EH (cell line): ENCODE results near the gene KCNJ16.

ENCODE experiments used
- DNase-seq: peaks from one replicate; pipeline ENCODE4 v3.0.0-alpha.2; 2015; ENCODE audit warnings: low read depth

KCNJ16 gene

GRCh38 chr17:70098030-70098429 lies 23.0 kb downstream of the KCNJ16 start:
- no peak for DNase-seq

- DNase-seq, result no peak
These were observed 24.3 kb downstream of the KCNJ16 start for GRCh38 chr17:70099294-70099693.

- DNase-seq, result no peak
These were observed 24.9 kb downstream of the KCNJ16 start for GRCh38 chr17:70099884-70100283.

GRCh38 chr17:70100983-70101382 lies 26.0 kb downstream of the KCNJ16 start:
- DNase-seq, result peak; percentile 20

GRCh38 chr17:70102531-70102930 lies 27.5 kb downstream of the KCNJ16 start:
- DNase-seq, result no peak

- no peak for DNase-seq
These were observed 29.9 kb downstream of the KCNJ16 start for GRCh38 chr17:70104791-70105523.

- DNase-seq, result no peak
These were observed 30.6 kb downstream of the KCNJ16 start for GRCh38 chr17:70105641-70106040.

- no peak for DNase-seq
These were observed 31.5 kb downstream of the KCNJ16 start for GRCh38 chr17:70106551-70106950.

- no peak for DNase-seq
These were observed 32.4 kb downstream of the KCNJ16 start for GRCh38 chr17:70107441-70107840.

GRCh38 chr17:70107904-70108565 lies 33.0 kb downstream of the KCNJ16 start:
- DNase-seq, result no peak

GRCh38 chr17:70109497-70109896 lies 34.5 kb downstream of the KCNJ16 start:
- DNase-seq, result no peak

GRCh38 chr17:70110443-70110880 lies 35.4 kb downstream of the KCNJ16 start:
- DNase-seq, result no peak

- no peak for DNase-seq
These were observed 36.2 kb downstream of the KCNJ16 start for GRCh38 chr17:70111201-70111600.

- DNase-seq, result no peak
These were observed 39.4 kb downstream of the KCNJ16 start for GRCh38 chr17:70114405-70114804.

GRCh38 chr17:70115126-70115525 lies 40.1 kb downstream of the KCNJ16 start:
- DNase-seq, result no peak

- no peak for DNase-seq
These were observed 41.9 kb downstream of the KCNJ16 start for GRCh38 chr17:70116919-70117318.

GRCh38 chr17:70119545-70119944 lies 44.5 kb downstream of the KCNJ16 start:
- no peak for DNase-seq

GRCh38 chr17:70119983-70120382 lies 45.0 kb downstream of the KCNJ16 start:
- DNase-seq, result no peak

GRCh38 chr17:70120425-70120824 lies 45.4 kb downstream of the KCNJ16 start:
- DNase-seq, result no peak

GRCh38 chr17:70121126-70121525 lies 46.1 kb downstream of the KCNJ16 start:
- no peak for DNase-seq

GRCh38 chr17:70123193-70123592 lies 48.2 kb downstream of the KCNJ16 start:
- DNase-seq, result no peak

GRCh38 chr17:70124723-70125122 lies 49.7 kb downstream of the KCNJ16 start:
- DNase-seq, result no peak

GRCh38 chr17:70127221-70127873 lies 52.3 kb downstream of the KCNJ16 start:
- no peak for DNase-seq
